CD4-positive, alpha-beta memory T cell (primary cell): ENCODE results near the gene PACSIN3. TPM values are rescaled to one million over a fixed set of nuclear protein-coding genes. Genes with fewer than 3 reads are reported as not detected.
"Not testable (repeated sequence)": the region's sequence is repeated elsewhere in the genome, so short reads cannot be mapped to it uniquely, and the experiment has no call there.

ENCODE experiments used
- CTCF ChIA-PET: fragments of 350-600 bp; sonication (Branson Sonifier 250); formaldehyde crosslinking; loops from one replicate; lab custom pipeline; 2021; ENCODE audit warnings: inconsistent platforms; ENCODE audit not compliant: partially characterized antibody; lab: Charles Lee
- POLR2A ChIA-PET: fragments of 350-600 bp; sonication (Branson Sonifier 250); formaldehyde crosslinking; loops from one replicate; lab custom pipeline; 2021; ENCODE audit not compliant: partially characterized antibody; lab: Charles Lee
- DNase-seq, 5 donors: peaks; one replicate each; pipeline versions ENCODE4 v3.0.0 to v3.0.0-alpha.2; 2020 to 2022; ENCODE audit warnings: mixed read lengths in 1 of 5
- H3K27ac ChIP-seq: one replicate; pipeline ENCODE4 v1.7.0; 2013; ENCODE audit warnings: low read depth, low read length
- H3K27me3 ChIP-seq: 2 replicates; pipeline ENCODE4 v1.7.0; 2013; ENCODE audit warnings: mild to moderate bottlenecking, low read length, moderate library complexity; ENCODE audit not compliant: insufficient read depth
- H3K36me3 ChIP-seq: 2 replicates; pipeline ENCODE4 v1.7.0; 2013; ENCODE audit warnings: mild to moderate bottlenecking, low read length, moderate library complexity; ENCODE audit not compliant: insufficient read depth
- H3K4me1 ChIP-seq: 2 replicates; pipeline ENCODE4 v1.7.0; 2013; ENCODE audit warnings: mild to moderate bottlenecking, low read length, moderate library complexity; ENCODE audit not compliant: insufficient read depth
- H3K4me3 ChIP-seq, 2 donors: one replicate each; pipeline ENCODE4 v1.7.0; 2013; ENCODE audit warnings: low read length in 2 of 2, mild to moderate bottlenecking in 1 of 2
- H3K9me3 ChIP-seq, 2 donors: one replicate each; pipeline ENCODE4 v1.7.0; 2013; ENCODE audit warnings: low read length in 2 of 2, control low read depth in 1 of 2; ENCODE audit not compliant: control insufficient read depth in 1 of 2
- H3K27ac Mint-ChIP-seq, 7 donors: one replicate each; pipeline ENCODE4 v1.8.0; 2020 to 2021; ENCODE audit warnings: mixed read lengths in 7 of 7, mild to moderate bottlenecking in 6 of 7, inconsistent platforms in 3 of 7, moderate library complexity in 3 of 7
- H3K27me3 Mint-ChIP-seq, 2 donors: one replicate each; pipeline ENCODE4 v1.8.0; 2020 to 2021; ENCODE audit warnings: mixed read lengths in 2 of 2
- H3K36me3 Mint-ChIP-seq, 2 donors: one replicate each; pipeline ENCODE4 v1.8.0; 2020 to 2021; ENCODE audit warnings: mixed read lengths in 2 of 2, inconsistent platforms in 1 of 2, mild to moderate bottlenecking in 1 of 2
- H3K4me1 Mint-ChIP-seq, 4 donors: one replicate each; pipeline ENCODE4 v1.8.0; 2020 to 2021; ENCODE audit warnings: mixed read lengths in 4 of 4, mild to moderate bottlenecking in 1 of 4
- H3K4me3 Mint-ChIP-seq, 8 donors: one replicate each; pipeline ENCODE4 v1.8.0; 2020 to 2021; ENCODE audit warnings: mixed read lengths in 8 of 8, mild to moderate bottlenecking in 7 of 8, moderate library complexity in 6 of 8, inconsistent platforms in 3 of 8
- H3K9me3 Mint-ChIP-seq, 8 donors: one replicate each; pipeline ENCODE4 v1.8.0; 2020 to 2021; ENCODE audit warnings: mixed read lengths in 8 of 8, mild to moderate bottlenecking in 5 of 8, inconsistent platforms in 3 of 8, moderate library complexity in 1 of 8
- intact Hi-C: fragments of 100-400 bp; cut with micrococcal nuclease; formaldehyde crosslinking; loops from one replicate; pipeline ENCODE4 v1.15.1; 2023
- polyA plus RNA-seq, 2 donors: library from polyadenylated mRNA; unstranded; fragments of 300-500 nt; fragmentation: Illumina TruSeq; gene quantifications; one replicate each; pipeline ENCODE4 v1.2.3, GENCODE V29; 2021
- total RNA-seq, 2 experiments: library from RNA; stranded (reverse); gene quantifications; one replicate each; pipeline ENCODE4 v1.2.3, GENCODE V29; 2021

Gene PACSIN3
- total and polyA plus RNA-seq, 4 experiments from 2014 or later: 0.23 to 1.3 TPM; not detected in 2

DNA sequence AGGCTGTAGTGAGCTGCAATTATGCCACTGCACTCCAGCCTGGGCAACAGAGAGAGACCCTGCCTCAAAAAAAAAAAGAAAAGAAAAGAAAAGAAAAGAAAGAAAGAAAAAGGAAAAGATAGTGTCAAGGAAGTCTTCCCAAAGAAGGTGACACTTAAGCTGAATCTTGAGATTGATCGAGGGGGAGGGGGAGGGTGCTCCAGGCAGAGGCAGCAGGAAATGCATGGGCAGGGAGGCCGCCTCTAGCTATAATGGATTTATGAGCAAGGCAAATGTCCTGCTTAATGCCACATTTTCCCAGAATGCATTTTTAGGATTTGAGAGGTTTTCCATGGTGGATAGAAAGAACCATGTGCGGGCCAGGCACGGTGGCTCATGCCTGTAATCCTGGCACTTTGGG, 14.8 kb upstream of the PACSIN3 start:
- intact Hi-C loops: no loop called here
- Histone ChIP-seq H3K4me1 (no peaks in the 10 kb centered on the region), H3K27ac (no peak overlapping the region), H3K4me3 (no peak overlapping the region), H3K36me3 (no peaks in the 10 kb centered on the region), H3K27me3 (no peaks in the 10 kb centered on the region), H3K9me3 (no peaks in the 10 kb centered on the region)
- Mint-ChIP-seq H3K4me3 (no peak overlapping the region), H3K4me1 (no peaks in the 10 kb centered on the region), H3K27me3 (peaks cover 0 to 2% of the 10 kb centered on the region in 2 donors), H3K27ac (no peak overlapping the region), H3K36me3 (no peaks in the 10 kb centered on the region), H3K9me3 (no peaks in the 10 kb centered on the region)
- POLR2A ChIA-PET: interaction anchor here (1.0 kb wide), 1 partner anchor 14 kb away, joined by 3 read pairs; no protein-coding TSS in a partner anchor
- CTCF ChIA-PET: no interaction called here
- DNase-seq: no peak

DNA sequence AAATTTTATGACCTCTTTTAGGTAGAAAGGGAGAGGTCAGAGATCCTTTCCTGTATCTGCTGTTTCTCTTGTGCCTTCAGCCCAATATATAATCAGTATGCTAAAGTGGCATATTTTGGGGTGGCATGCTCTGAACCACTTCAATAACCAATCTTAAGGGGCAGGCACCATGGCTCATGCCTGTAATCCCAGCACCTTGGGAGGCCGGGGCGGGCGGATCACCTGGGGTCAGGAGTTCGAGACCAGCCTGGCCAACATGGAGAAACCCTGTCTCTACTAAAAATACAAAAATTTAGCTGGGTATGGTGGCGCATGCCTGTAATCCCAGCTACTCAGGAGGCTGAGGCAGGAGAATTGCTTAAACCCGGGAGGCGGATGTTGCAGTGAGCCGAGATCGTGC, 11.9 kb upstream of the PACSIN3 start:
- H3K9me3 ChIP-seq, POLR2A ChIA-PET, H3K36me3 ChIP-seq, H3K4me1 ChIP-seq, H3K27me3 ChIP-seq, H3K36me3 Mint-ChIP-seq, H3K27ac ChIP-seq, H3K27ac Mint-ChIP-seq, H3K4me3 ChIP-seq, CTCF ChIA-PET, H3K4me1 Mint-ChIP-seq, H3K27me3 Mint-ChIP-seq, H3K4me3 Mint-ChIP-seq, H3K9me3 Mint-ChIP-seq, DNase-seq, intact Hi-C loops: not testable (repeated sequence)

DNA sequence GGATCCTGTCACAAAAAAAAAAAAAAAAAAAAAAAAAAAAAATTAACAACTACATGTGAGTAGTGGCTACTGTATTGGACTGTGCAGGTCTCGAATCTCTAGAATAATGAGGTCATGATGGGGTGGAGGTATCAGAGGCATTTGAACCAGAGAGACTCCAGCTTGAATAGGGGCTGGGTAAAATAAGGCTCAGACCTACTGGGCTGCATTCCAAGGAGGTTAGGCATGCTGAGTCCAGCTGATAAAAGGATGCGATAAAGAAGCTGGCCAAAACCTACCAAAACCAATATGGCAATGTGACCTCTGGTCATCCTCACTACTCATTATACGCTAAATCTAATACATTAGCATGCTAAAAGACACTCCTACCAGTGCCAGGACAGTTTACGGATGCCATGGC, 5.9 kb upstream of the PACSIN3 start:
- H3K4me1 ChIP-seq: peaks cover 5% of the 10 kb centered on the region
- Mint-ChIP-seq H3K9me3 (peaks cover 0 to 2% (median 0%) of the 10 kb centered on the region in 8 donors), H3K36me3 (no peaks in the 10 kb centered on the region), H3K27me3 (peaks cover 4 to 7% of the 10 kb centered on the region in 2 donors), H3K4me1 (peaks cover 0 to under 1% (median under 1%) of the 10 kb centered on the region in 4 donors), H3K27ac (no peak overlapping the region), H3K4me3 (no peak overlapping the region)
- intact Hi-C loops: no loop called here
- no peaks in the 10 kb centered on the region for H3K9me3 ChIP-seq
- no peak overlapping the region for H3K27ac ChIP-seq
- ChIA-PET CTCF (interaction anchor here (3.0 kb wide), 1 partner anchor 24 kb away, joined by 7 read pairs; the partner anchor contains the start of gene DDB2), POLR2A (interaction anchor here (0.5 kb wide), 1 partner anchor 200 kb away, joined by 3 read pairs; no protein-coding TSS in a partner anchor)
- H3K4me3 ChIP-seq: no peak overlapping the region
- H3K36me3 ChIP-seq: no peaks in the 10 kb centered on the region
- DNase-seq: no peak
- H3K27me3 ChIP-seq: peaks cover 8% of the 10 kb centered on the region

DNA sequence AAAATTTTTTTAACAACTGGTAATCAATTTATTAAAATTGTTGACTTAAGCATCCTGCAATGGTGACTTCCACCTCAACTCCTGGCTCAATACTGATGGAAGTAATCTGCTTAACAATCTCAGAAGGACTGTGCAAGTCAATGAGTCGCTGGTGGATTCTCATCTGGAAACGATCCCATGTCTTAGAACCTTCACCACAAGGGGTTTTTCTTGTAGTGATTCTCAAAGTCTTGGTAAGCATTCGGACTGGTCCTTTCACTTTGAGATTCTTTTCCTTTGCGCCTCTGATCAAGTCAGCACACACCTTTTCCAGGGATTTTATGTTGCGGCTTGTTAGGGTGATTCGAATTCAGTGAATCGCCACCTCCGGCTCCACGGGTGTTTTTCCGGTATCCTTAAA, 4.9 kb upstream of the PACSIN3 start:
- H3K9me3 Mint-ChIP-seq, H3K4me3 Mint-ChIP-seq, H3K4me1 Mint-ChIP-seq, H3K27ac ChIP-seq, POLR2A ChIA-PET, H3K27me3 ChIP-seq, CTCF ChIA-PET, DNase-seq, H3K27me3 Mint-ChIP-seq, H3K9me3 ChIP-seq, H3K36me3 ChIP-seq, H3K27ac Mint-ChIP-seq, H3K4me3 ChIP-seq, H3K36me3 Mint-ChIP-seq, intact Hi-C loops: not testable (repeated sequence)
- H3K4me1 ChIP-seq: peaks cover 13% of the 10 kb centered on the region

DNA sequence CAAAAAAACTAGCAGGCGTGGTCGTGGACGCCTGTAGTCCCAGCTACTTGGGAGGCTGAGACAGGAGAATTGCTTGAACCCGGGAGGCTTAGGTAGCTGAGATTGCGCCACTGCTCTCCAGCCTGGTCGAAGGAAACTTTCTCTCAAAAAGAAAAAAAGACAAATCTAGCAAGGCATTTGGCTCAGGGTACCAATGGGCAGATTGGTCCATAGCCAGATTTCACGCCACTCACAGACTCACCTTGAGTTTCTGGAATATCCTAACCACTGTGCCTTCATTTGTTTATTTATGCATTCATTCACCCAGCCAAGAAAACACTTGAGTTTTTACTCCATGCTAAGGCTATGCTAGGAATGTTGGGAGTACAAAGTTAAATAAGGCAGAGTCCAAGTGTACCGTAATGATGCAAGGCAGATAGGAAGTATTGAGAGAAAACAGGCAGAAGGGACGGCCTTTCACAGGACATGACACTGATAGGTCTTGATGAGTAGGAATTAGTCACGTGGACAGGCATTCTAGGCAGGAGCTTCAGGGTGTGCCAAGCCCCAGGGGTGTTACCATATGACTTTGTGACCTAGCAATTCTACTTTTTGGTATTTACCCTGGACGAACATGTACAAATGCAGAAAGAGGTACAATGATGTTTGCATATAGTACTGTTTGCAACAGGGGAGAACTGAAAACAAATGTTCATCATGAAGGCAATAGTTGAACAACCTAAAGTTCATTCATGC, 3.0 kb upstream of the PACSIN3 start:
- DNase-seq: no peak
- peaks cover 0 to 2% (median 0%) of the 10 kb centered on the region in 8 donors for H3K9me3 Mint-ChIP-seq
- no peaks in the 10 kb centered on the region for H3K9me3 ChIP-seq
- H3K4me3 Mint-ChIP-seq: no peak overlapping the region
- ChIA-PET POLR2A (no interaction called here), CTCF (no interaction called here)
- peaks cover 9% of the 10 kb centered on the region in 2 donors for H3K27me3 Mint-ChIP-seq
- intact Hi-C loops: no loop called here
- no peaks in the 10 kb centered on the region for H3K36me3 Mint-ChIP-seq
- H3K27ac ChIP-seq: no peak overlapping the region
- no peaks in the 10 kb centered on the region for H3K36me3 ChIP-seq
- H3K4me1 ChIP-seq: peaks cover 21% of the 10 kb centered on the region
- H3K4me1 Mint-ChIP-seq: peaks cover 4 to 7% (median 5%) of the 10 kb centered on the region in 4 donors
- peaks cover 11% of the 10 kb centered on the region for H3K27me3 ChIP-seq
- no peak overlapping the region for H3K4me3 ChIP-seq
- no peak overlapping the region for H3K27ac Mint-ChIP-seq

DNA sequence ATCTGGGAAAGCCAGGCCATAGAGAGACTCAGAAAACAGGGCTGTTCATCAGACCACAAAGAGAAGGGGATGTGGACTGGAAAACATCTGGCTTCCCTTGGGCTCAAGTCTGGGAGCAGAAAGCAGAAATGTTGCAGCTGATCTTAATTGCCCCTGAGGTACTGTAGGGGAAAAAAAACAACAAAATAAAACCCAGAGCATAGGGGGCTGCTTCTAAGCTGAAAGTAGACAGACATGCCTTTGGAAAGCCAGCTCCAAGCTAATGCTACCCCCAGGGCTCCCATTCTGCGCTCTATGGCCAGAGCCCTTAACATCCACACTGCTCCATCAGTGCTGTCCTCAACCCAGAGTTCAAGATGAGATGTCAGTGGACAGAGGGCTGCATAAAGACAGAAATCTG, 2.0 kb upstream of the PACSIN3 start:
- Mint-ChIP-seq H3K4me3 (no peak overlapping the region), H3K4me1 (peaks cover 4 to 7% (median 5%) of the 10 kb centered on the region in 4 donors), H3K36me3 (no peaks in the 10 kb centered on the region), H3K9me3 (peaks cover 0 to 2% (median 0%) of the 10 kb centered on the region in 8 donors), H3K27me3 (peaks cover 8 to 11% of the 10 kb centered on the region in 2 donors), H3K27ac (no peak overlapping the region)
- H3K36me3 ChIP-seq: no peaks in the 10 kb centered on the region
- no peak for DNase-seq
- no peak overlapping the region for H3K27ac ChIP-seq
- peaks cover 11% of the 10 kb centered on the region for H3K27me3 ChIP-seq
- H3K9me3 ChIP-seq: no peaks in the 10 kb centered on the region
- H3K4me3 ChIP-seq: no peak overlapping the region
- ChIA-PET POLR2A (interaction anchor here (1.3 to 2.7 kb wide), 3 partner anchors 10 to 46 kb away, joined by 4 to 22 read pairs (median 18); partner anchors contain the start of genes ARFGAP2 and DDB2), CTCF (interaction anchor here (1.3 to 1.8 kb wide), 3 partner anchors 10 to 224 kb away, joined by 3 to 10 read pairs (median 4); no protein-coding TSS in a partner anchor)
- peaks cover 21% of the 10 kb centered on the region for H3K4me1 ChIP-seq
- intact Hi-C loops: no loop called here

DNA sequence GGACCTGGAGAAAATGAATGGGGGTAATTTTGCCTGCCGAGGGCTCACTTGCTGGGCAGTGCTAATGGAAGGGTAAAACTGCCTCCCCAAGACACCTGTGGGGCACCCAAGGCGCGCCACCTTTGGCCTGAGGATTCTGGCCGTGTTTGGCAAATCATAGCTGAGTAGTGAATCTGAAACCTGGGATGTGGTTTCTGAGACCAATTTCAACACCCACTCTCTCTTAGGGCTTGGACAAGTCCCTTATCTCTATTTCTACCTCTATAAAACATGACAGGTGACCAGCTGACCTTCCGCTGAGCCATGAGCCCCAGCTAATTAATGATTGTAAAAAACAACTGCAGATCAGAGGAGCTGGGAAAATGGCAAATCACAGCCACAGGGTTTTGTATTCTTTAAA, 1.5 kb upstream of the PACSIN3 start:
- H3K9me3 ChIP-seq: no peaks in the 10 kb centered on the region
- no peak for DNase-seq
- Mint-ChIP-seq H3K4me3 (peak overlapping the region in 6 of 8 donors; percentile 15 to 84 (median 24)), H3K4me1 (peaks cover 4 to 7% (median 5%) of the 10 kb centered on the region in 4 donors), H3K36me3 (no peaks in the 10 kb centered on the region), H3K9me3 (peaks cover 0 to 2% (median 0%) of the 10 kb centered on the region in 8 donors), H3K27ac (peak overlapping the region in 1 of 7 donors; percentile 17), H3K27me3 (peaks cover 7 to 11% of the 10 kb centered on the region in 2 donors)
- intact Hi-C loops: loop anchor here (2.0 kb wide), 1 partner anchor 27 kb away; the partner anchor contains the start of gene DDB2
- peaks cover 11% of the 10 kb centered on the region for H3K27me3 ChIP-seq
- CTCF ChIA-PET: interaction anchor here (1.2 to 1.9 kb wide), 5 partner anchors 10 to 225 kb away, joined by 3 to 10 read pairs (median 4); no protein-coding TSS in a partner anchor
- H3K36me3 ChIP-seq: no peaks in the 10 kb centered on the region
- H3K27ac ChIP-seq: no peak overlapping the region
- peaks cover 21% of the 10 kb centered on the region for H3K4me1 ChIP-seq
- peak overlapping the region in 1 of 2 donors; percentile 28 for H3K4me3 ChIP-seq
- POLR2A ChIA-PET: interaction anchor here (0.8 to 2.7 kb wide), 6 partner anchors 10 to 238 kb away, joined by 3 to 22 read pairs (median 4); partner anchors contain the start of genes ACP2, ARFGAP2, DDB2 and PSMC3
